HUES64 (cell line): ENCODE measurements around the gene CRHR2.

Experiments
- H3K27ac ChIP-seq: 2 replicates; pipeline ENCODE4 v1.7.0; 2013; ENCODE audit warnings: low read depth, low read length, inconsistent platforms
- H3K27me3 ChIP-seq: 2 replicates; pipeline ENCODE4 v1.6.1; 2013; ENCODE audit warnings: mild to moderate bottlenecking, low read length; ENCODE audit not compliant: insufficient read depth
- H3K36me3 ChIP-seq: 2 replicates; pipeline ENCODE4 v1.6.1; 2013; ENCODE audit warnings: mild to moderate bottlenecking, low read length; ENCODE audit not compliant: insufficient read depth
- H3K4me1 ChIP-seq: 2 replicates; pipeline ENCODE4 v1.6.1; 2013; ENCODE audit warnings: mild to moderate bottlenecking, low read length, moderate library complexity; ENCODE audit not compliant: insufficient read depth
- H3K4me3 ChIP-seq: 2 replicates; pipeline ENCODE4 v1.5.1; 2013; ENCODE audit warnings: mild to moderate bottlenecking, low read length, moderate library complexity
- H3K9ac ChIP-seq: 2 replicates; pipeline ENCODE4 v1.6.1; 2013; ENCODE audit warnings: mild to moderate bottlenecking, low read depth, low read length
- H3K9me3 ChIP-seq: 2 replicates; pipeline ENCODE4 v1.6.1; 2013; ENCODE audit warnings: low read depth, low read length; ENCODE audit not compliant: insufficient read depth
- WGBS: fragments of 150-250, 120-280 bp; methylation state at CpG from one replicate; pipeline ENCODE4 v1.1.7; 2013; ENCODE audit warnings: missing lambda C conversion rate; 5-methylcytosine and 5-hydroxymethylcytosine counted together

Gene CRHR2

DNA sequence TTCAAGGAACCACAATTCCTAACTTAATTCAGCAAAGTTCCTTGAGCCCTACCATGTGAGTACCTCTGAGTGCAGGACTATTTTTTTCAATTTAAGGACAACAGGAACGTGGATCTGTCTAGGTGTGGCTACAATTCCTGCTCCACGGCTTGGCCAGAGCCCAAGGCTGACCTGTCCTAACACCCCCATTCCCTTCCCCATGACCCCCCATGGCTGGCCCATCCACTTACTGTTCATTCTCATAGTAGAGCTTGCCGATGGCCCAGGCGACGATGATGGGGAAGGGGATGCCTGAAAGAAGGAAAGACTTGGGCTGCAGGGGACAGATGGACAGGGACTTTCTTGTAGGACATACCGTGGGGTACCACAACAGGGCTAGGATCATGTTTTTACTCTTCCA lies 20.3 kb downstream of the CRHR2 start:
- no peaks in the 10 kb centered on the region; the same call in 1 of the 2 replicates for H3K36me3 ChIP-seq
- H3K4me1 ChIP-seq = no peaks in the 10 kb centered on the region
- no peaks in the 10 kb centered on the region for H3K9me3 ChIP-seq
- no peaks in the 10 kb centered on the region for H3K27me3 ChIP-seq
- no peak overlapping the region for H3K4me3 ChIP-seq
- 95% methylated on average over 6 of the region's 6 CpGs for WGBS
- H3K27ac ChIP-seq = no peak overlapping the region
- H3K9ac ChIP-seq = no peak overlapping the region

DNA sequence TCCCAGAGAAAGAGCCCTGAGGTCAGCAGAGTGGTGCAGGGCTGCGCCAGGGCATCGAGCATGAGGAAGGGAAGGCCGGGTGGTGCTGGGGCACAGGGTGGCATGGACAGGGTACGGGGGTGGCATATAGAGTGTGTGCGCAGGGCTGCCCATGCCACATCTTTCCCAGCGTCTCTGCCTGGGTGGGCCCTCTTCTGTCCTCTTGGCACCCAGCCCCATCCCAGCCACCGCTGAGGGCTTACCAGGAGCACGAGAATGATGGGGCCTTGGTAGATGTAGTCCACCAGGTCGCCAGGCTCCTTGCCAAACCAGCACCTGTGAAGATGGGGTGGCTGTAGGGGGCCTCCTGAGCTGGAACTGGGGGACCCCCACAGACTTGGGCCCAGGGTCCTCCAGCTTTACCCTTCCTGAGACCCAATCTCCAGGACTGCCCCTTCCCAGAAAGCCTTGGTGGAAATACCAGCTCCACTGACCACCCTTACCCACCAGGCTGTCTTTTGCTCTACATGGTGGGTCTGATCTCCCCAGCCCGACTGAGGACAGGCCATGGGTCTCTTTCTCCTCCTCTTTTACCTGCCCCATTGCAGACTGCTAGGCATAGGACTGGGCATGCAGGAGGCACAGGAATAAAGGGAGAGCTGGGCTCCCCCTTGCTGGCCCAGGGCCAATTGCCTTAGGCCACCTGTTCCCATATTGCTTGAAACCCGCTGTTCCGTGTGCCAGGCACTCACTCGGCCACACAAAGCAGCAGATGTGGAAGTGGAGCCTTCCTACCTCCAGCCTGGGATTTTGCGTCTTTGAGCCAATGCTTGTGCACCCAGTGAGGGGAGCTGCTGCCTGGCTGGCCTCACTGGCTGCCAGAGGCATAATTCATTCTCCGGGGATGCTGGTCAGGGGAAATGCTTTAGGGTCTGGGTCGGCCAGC lies 21.7 kb downstream of the CRHR2 start:
- Histone ChIP-seq H3K36me3 (no peaks in the 10 kb centered on the region; the same call in 1 of the 2 replicates), H3K27me3 (no peaks in the 10 kb centered on the region), H3K9me3 (no peaks in the 10 kb centered on the region), H3K9ac (no peak overlapping the region), H3K4me3 (no peak overlapping the region), H3K4me1 (no peaks in the 10 kb centered on the region), H3K27ac (no peak overlapping the region)
- 94% methylated on average over 16 of the region's 16 CpGs for WGBS

DNA sequence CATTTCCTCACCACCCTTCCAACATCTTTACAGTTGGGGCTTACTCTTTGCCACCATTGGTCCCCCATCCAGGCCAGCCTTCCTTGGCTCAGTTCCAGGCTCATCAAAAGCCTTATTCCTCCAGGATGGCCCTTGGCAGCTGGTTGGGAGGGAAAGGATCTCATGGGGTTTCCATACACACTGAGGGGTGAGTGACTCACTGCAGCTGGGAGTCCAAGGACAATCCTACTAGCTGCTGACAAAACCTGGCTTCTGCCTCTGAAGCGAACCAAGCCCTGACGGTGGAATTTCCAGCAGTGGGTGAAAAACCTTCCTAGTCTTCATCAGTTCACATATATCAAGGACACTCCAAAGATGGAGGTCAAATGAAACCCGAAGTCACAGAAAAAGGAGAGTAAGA lies 22.9 kb downstream of the CRHR2 start:
- Histone ChIP-seq H3K4me3 (no peak overlapping the region), H3K27me3 (no peaks in the 10 kb centered on the region), H3K36me3 (peaks cover 2% of the 10 kb centered on the region; the same call in 1 of the 2 replicates), H3K4me1 (no peaks in the 10 kb centered on the region), H3K9me3 (no peaks in the 10 kb centered on the region), H3K27ac (no peak overlapping the region), H3K9ac (no peak overlapping the region)
- WGBS = 91% methylated on average over 3 of the region's 3 CpGs

DNA sequence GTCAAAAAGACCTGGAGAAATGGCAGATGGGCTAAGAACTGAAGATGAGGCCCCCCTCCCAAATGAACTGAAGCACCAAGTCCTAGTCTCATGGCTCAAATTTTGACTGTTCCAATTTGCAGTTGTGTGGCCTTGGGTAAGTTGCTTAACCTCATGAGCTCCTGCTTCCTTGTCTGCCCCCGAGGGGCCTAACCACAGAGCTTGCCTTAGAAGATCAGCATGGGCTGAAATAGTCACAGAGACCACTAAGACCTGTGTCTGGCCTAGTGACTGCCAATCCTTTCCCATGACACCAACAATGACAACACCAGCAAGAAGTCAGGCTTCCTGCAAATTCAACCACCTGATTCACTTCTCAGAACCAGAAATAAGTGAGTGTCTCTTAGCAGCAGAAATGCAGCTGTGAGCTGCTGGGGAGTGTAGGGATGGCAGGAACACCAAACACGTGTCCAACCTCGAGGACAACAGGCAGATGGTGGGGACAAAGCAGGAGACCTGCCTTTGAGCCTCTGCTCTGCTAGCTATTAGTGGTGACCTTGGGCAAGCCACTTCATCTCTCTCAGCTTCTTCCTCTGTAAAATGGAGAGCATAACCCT lies 23.7 kb downstream of the CRHR2 start:
- H3K9me3 ChIP-seq = no peaks in the 10 kb centered on the region
- no peaks in the 10 kb centered on the region for H3K27me3 ChIP-seq
- 87% methylated on average over 3 of the region's 3 CpGs for WGBS
- H3K9ac ChIP-seq = no peak overlapping the region
- H3K4me3 ChIP-seq = no peak overlapping the region
- no peaks in the 10 kb centered on the region for H3K4me1 ChIP-seq
- H3K27ac ChIP-seq = no peak overlapping the region
- peaks cover 2% of the 10 kb centered on the region; the same call in 1 of the 2 replicates for H3K36me3 ChIP-seq

DNA sequence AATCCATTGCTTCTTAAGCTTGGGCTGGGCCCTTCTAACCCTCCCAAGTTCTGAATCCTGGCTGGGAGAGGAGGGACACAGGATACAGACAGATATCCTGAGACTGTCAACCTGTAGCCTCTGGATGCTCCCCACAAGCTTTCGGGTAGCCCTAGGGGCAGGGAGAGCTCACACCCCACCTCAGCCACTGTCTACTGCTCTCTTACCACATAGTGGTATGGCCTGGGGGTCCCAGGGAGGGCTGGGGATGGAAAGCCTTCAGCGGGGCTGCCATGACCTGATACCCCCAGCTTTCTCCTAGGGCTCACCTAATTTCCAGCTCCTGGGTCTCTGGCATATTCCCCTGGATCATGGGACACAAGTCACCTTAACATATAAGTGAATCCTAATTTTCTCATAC lies 25.1 kb downstream of the CRHR2 start:
- H3K27me3 ChIP-seq = no peaks in the 10 kb centered on the region
- H3K36me3 ChIP-seq = peaks cover 2% of the 10 kb centered on the region; the same call in 1 of the 2 replicates
- no peaks in the 10 kb centered on the region for H3K9me3 ChIP-seq
- H3K4me1 ChIP-seq = no peaks in the 10 kb centered on the region
- H3K4me3 ChIP-seq = no peak overlapping the region
- no peak overlapping the region for H3K9ac ChIP-seq
- WGBS = 88% methylated on average over 2 of the region's 2 CpGs
- no peak overlapping the region for H3K27ac ChIP-seq

DNA sequence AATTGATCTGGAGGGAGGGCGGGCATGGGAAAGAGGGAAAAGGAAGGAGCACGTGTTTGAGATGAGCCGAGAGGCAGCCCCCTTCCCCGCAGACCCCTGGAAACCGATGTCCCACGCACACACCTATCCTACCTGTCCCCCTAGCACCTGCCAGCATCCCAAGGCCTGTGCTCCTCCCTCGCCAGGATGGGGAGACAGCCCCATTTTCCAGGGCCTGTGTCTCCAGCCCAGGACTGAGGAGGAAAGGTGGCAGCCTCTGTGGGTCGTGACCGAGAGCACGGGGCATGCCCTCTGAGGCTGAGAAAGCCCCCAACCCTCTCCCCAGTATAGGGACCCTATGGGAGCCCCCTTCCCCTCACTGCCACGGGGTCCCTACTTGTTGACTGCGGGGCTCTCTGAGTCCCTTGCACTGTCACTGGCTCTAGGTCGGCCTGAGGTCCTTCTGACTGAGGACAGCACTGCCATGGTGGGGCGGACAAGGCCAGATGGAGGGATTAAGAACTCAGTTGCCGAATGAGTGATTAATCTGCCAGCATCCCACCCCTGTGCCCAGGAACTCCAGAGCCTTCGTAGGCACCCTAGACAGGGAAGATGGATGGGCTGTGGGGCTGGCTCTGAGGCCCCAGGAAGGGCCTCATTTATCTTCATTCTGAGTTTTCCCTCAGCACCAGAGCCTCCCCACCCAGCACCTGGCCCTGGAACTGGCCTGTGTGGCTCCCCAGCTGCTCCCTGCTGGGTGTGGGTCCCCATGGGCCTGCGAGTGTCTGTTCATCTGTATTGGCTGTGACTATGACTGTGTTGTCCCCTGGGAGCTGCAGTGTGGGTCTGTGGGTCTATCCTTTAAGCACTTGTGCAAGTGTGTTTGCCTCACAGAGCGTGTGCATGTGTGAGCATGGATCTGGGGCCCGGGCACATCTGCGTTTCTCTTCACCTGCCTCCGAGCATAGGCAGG lies 26.0 kb downstream of the CRHR2 start:
- WGBS = 90% methylated on average over 21 of the region's 21 CpGs
- no peaks in the 10 kb centered on the region for H3K9me3 ChIP-seq
- H3K4me1 ChIP-seq = no peaks in the 10 kb centered on the region
- H3K36me3 ChIP-seq = peaks cover 2% of the 10 kb centered on the region; the same call in 1 of the 2 replicates
- H3K4me3 ChIP-seq = no peak overlapping the region
- no peaks in the 10 kb centered on the region for H3K27me3 ChIP-seq
- no peak overlapping the region for H3K9ac ChIP-seq
- H3K27ac ChIP-seq = no peak overlapping the region

DNA sequence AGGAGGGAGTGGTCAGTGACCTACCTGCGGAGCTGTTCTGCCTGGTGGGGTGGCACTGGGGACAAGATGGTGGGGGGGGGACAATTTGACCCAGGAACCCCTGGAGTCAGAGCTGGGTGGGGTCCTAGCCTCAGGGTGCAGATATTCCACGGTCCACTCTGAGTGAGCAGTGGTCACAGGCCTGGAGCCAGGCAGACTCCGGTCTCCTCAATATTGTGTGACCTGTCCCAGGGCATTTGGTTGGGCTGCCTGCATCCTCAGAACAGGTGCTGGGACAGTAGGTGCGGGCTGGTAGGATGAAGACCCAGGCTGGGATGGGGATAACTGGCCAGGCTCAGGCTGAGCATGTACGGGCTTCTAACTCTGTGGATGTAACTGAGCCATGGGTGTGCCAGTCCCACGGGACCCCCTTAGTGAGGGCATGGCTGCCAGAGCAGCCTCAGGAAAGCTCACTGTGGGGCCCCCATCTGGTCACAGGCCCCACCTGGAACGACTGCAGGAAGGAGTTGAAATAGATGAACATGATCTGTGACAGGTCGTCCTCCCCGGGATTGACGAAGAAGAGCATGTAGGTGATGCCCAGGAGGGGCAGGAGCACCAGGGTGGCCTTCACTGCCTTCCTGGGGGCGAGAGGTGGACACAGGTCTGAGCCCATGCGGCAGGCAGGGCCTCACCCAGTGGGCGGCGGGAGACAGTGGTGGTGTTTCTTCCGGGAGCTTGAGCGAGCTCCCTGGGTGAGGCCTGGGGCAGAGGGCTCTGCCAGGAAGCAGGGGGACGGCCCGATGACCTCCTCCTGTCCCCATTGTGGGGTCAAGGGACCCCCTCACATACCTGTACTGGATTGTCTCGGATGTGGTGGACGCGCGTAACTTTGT lies 26.9 kb downstream of the CRHR2 start:
- 91% methylated on average over 22 of the region's 22 CpGs for WGBS
- Histone ChIP-seq H3K4me3 (no peak overlapping the region), H3K4me1 (no peaks in the 10 kb centered on the region), H3K27ac (no peak overlapping the region), H3K27me3 (no peaks in the 10 kb centered on the region), H3K9ac (no peak overlapping the region), H3K9me3 (no peaks in the 10 kb centered on the region), H3K36me3 (peaks cover 2% of the 10 kb centered on the region; the same call in 1 of the 2 replicates)

DNA sequence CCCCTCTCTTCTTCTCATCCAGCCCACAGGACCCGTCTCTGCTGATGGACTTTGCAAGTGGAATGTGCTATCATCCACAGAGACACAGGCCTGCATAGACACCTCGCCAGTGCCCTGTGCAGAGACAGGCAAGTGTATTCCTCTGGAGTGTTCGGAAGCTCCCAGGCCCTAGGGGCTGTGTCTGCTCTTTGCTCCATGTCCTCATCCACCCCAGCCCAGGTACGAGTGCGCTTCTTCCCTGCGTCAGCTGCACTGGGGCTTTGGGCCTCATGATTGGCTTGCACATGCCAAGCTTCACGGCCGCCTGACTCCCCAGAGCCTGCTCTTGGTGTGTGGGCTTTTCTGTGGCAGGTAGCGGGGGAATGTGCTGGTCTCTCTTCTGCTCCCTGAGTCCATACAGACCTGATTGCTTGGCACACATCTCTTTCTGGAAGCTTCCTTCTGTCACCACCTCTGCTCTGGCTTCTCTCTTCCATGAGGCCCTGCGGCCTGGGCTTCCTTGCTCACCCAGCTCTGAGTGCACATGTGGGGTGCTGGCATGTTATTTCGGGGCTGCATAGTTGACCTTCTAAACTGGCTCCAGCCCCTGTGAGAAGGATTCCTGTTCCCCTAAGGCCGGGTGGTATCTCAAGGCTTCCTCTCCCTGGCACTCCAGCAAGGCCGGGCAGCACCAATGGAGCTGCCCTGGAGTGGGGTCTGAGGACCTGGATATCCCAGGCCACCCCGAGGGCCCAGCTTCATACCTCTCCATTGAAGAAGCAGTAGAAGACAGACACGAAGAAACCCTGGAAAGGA lies 27.8 kb downstream of the CRHR2 start:
- H3K36me3 ChIP-seq = peaks cover 2% of the 10 kb centered on the region; the same call in 1 of the 2 replicates
- H3K4me1 ChIP-seq = no peaks in the 10 kb centered on the region
- no peaks in the 10 kb centered on the region for H3K27me3 ChIP-seq
- no peak overlapping the region for H3K27ac ChIP-seq
- H3K4me3 ChIP-seq = no peak overlapping the region
- no peak overlapping the region for H3K9ac ChIP-seq
- 96% methylated on average over 15 of the region's 15 CpGs for WGBS
- no peaks in the 10 kb centered on the region for H3K9me3 ChIP-seq

DNA sequence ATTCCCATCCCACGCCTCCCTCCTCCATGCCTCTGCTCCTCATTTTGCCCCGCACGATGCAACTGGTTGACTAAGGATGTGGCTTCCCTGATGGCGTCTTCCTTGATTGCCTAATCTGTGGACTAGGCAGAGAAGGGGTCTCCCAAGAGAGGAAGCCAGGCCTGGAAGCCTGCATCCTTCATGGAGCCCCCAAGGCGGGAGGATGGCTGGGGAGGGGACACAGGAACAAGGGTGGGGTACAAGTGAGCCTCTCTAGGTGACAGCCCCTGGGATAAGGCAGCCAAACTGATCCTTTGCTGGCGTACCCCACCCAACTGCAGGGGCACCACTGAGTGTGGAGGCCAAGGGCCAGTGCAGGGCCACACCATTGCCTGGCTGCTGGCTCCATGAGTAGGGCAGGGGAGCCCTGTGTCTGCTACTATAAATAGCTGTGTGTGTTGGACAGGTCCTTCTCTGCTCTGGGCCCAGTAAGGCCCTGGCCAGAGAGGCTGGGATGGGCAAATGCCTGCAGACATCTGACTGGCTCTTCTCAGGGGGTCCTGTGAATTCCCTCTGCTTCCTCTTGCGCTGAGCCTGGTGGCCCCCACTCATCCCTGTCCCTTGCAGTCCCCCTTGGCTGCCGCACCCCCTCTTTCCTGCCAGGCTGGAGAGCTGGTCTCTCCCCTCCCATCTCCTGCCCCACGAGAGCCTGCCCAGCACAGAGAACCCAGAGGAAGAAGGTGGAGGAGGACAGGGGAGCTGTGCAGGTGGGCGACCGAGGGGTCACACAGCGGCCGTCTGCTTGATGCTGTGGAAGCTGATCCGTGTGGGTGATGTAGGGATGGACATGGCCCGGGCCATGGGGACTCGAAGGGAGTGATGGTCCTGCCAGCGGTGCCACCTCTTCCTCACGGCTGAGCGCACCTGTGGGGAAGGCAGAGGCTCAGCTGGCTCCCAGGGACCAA lies 29.3 kb downstream of the CRHR2 start:
- Histone ChIP-seq H3K27ac (no peak overlapping the region), H3K36me3 (0 out of 2 replicates have a peak, but pooled peaks cover 2% of the 10 kb centered on the region), H3K4me3 (no peak overlapping the region), H3K9me3 (no peaks in the 10 kb centered on the region), H3K27me3 (no peaks in the 10 kb centered on the region), H3K9ac (no peak overlapping the region), H3K4me1 (no peaks in the 10 kb centered on the region)
- 93% methylated on average over 19 of the region's 19 CpGs for WGBS
